H9 (cell line): ENCODE results near the gene UBXN10. TPM values are rescaled to one million over a fixed set of nuclear protein-coding genes. Genes with fewer than 3 reads are reported as not detected.

Experiments used
- DNase-seq: peaks from one replicate; pipeline ENCODE4 v3.0.0-alpha.2; 2017
- H2AFZ ChIP-seq: one replicate; pipeline ENCODE4 v1.6.1; 2013; ENCODE audit warnings: mild to moderate bottlenecking, low read length, control low read depth, moderate library complexity
- H2AK5ac ChIP-seq: 2 replicates; pipeline ENCODE4 v1.6.1; 2013; ENCODE audit warnings: low read length, control low read depth, mixed read lengths; ENCODE audit not compliant: insufficient read length
- H2BK120ac ChIP-seq: one replicate; pipeline ENCODE4 v1.6.1; 2013; ENCODE audit warnings: low read depth, mild to moderate bottlenecking, low read length, control low read depth, inconsistent platforms; ENCODE audit not compliant: poor library complexity, severe bottlenecking
- H2BK12ac ChIP-seq: 2 replicates; pipeline ENCODE4 v1.6.1; 2013; ENCODE audit warnings: low read length, control low read depth, mixed read lengths, low read depth; ENCODE audit not compliant: insufficient read length
- H2BK15ac ChIP-seq: 2 replicates; pipeline ENCODE4 v1.6.1; 2013; ENCODE audit warnings: low read depth, low read length, control low read depth
- H2BK20ac ChIP-seq: one replicate; pipeline ENCODE4 v1.6.1; 2013; ENCODE audit warnings: low read depth, mild to moderate bottlenecking, low read length, control low read depth, inconsistent platforms; ENCODE audit not compliant: poor library complexity, severe bottlenecking
- H2BK5ac ChIP-seq: 2 replicates; pipeline ENCODE4 v1.6.1; 2013; ENCODE audit warnings: low read length, control low read depth, mixed read lengths; ENCODE audit not compliant: insufficient read length
- H3K14ac ChIP-seq: 2 replicates; pipeline ENCODE4 v1.6.1; 2013; ENCODE audit warnings: low read length, control low read depth; ENCODE audit not compliant: insufficient read depth
- H3K18ac ChIP-seq: 2 replicates; pipeline ENCODE4 v1.6.1; 2013; ENCODE audit warnings: low read depth, mild to moderate bottlenecking, mixed read lengths, low read length, control low read depth; ENCODE audit not compliant: insufficient read length
- H3K23ac ChIP-seq: 2 replicates; pipeline ENCODE4 v1.6.1; 2013; ENCODE audit warnings: low read length, control low read depth, mixed read lengths, low read depth; ENCODE audit not compliant: insufficient read length
- H3K23me2 ChIP-seq: 2 replicates; pipeline ENCODE4 v1.6.1; 2013; ENCODE audit warnings: low read depth, mild to moderate bottlenecking, mixed read lengths, low read length, control low read depth; ENCODE audit not compliant: insufficient read length, poor library complexity, severe bottlenecking
- H3K27ac ChIP-seq: 2 replicates; pipeline ENCODE4 v1.5.1; 2013; ENCODE audit warnings: low read length, control low read depth, mixed read lengths, low read depth; ENCODE audit not compliant: insufficient read length
- H3K27me3 ChIP-seq: 2 replicates; pipeline ENCODE4 v1.6.1; 2013; ENCODE audit warnings: low read length, control low read depth, inconsistent platforms; ENCODE audit not compliant: insufficient read depth
- H3K4ac ChIP-seq: 2 replicates; pipeline ENCODE4 v1.6.1; 2013; ENCODE audit warnings: low read depth, mild to moderate bottlenecking, control low read depth, inconsistent platforms, low read length, moderate library complexity
- H3K4me1 ChIP-seq: 2 replicates; pipeline ENCODE4 v1.6.1; 2013; ENCODE audit warnings: low read length, control low read depth, inconsistent platforms; ENCODE audit not compliant: insufficient read depth
- H3K4me2 ChIP-seq: 2 replicates; pipeline ENCODE4 v1.6.1; 2013; ENCODE audit warnings: low read length, control low read depth, mixed read lengths; ENCODE audit not compliant: insufficient read length, insufficient read depth
- H3K56ac ChIP-seq: 2 replicates; pipeline ENCODE4 v1.6.1; 2013; ENCODE audit warnings: low read depth, mild to moderate bottlenecking, mixed read lengths, low read length, control low read depth; ENCODE audit not compliant: insufficient read length
- H3K79me1 ChIP-seq: 2 replicates; pipeline ENCODE4 v1.6.1; 2013; ENCODE audit warnings: low read depth, mild to moderate bottlenecking, moderate library complexity, low read length, control low read depth, inconsistent platforms; ENCODE audit not compliant: insufficient read depth, poor library complexity, severe bottlenecking
- H3K79me2 ChIP-seq: 2 replicates; pipeline ENCODE4 v1.6.1; 2013; ENCODE audit warnings: low read length, control low read depth, inconsistent platforms; ENCODE audit not compliant: insufficient read depth
- H3K9ac ChIP-seq: 2 replicates; pipeline ENCODE4 v1.6.1; 2013; ENCODE audit warnings: low read length, control low read depth, mixed read lengths; ENCODE audit not compliant: insufficient read length; ENCODE audit errors: extremely low read depth
- H3K9me3 ChIP-seq: one replicate; pipeline ENCODE4 v1.6.1; 2013; ENCODE audit warnings: low read depth, low read length, inconsistent platforms; ENCODE audit not compliant: control insufficient read depth
- H3T11ph ChIP-seq: one replicate; pipeline ENCODE4 v1.6.1; 2013; ENCODE audit warnings: mild to moderate bottlenecking, low read length, control low read depth, inconsistent platforms
- H4K20me1 ChIP-seq: one replicate; pipeline ENCODE4 v1.6.1; 2013; ENCODE audit not compliant: control insufficient read depth, insufficient read length, insufficient read depth
- H4K5ac ChIP-seq: 2 replicates; pipeline ENCODE4 v1.6.1; 2013; ENCODE audit warnings: low read depth, mild to moderate bottlenecking, mixed read lengths, low read length, control low read depth; ENCODE audit not compliant: insufficient read length
- H4K8ac ChIP-seq: replicated peaks from 2 replicates; pipeline ENCODE4 v1.6.1; 2013; ENCODE audit warnings: low read length, control low read depth, mixed read lengths, low read depth; ENCODE audit not compliant: insufficient read length
- H4K91ac ChIP-seq: 2 replicates; pipeline ENCODE4 v1.6.1; 2013; ENCODE audit warnings: low read depth, mild to moderate bottlenecking, moderate library complexity, mixed read lengths, low read length, control low read depth; ENCODE audit not compliant: insufficient read length
- H3K27ac Mint-ChIP-seq, 3 experiments: 2 replicates in 2 of 3; 3 replicates in 1 of 3; pipeline ENCODE4 v1.8.0; 2020 to 2021; ENCODE audit warnings: mixed read lengths in 3 of 3, mild to moderate bottlenecking in 1 of 3, moderate library complexity in 1 of 3
- H3K27me3 Mint-ChIP-seq: 2 replicates; pipeline ENCODE4 v1.8.0; 2021; ENCODE audit warnings: low read depth, mild to moderate bottlenecking, moderate library complexity, mixed read lengths
- H3K36me3 Mint-ChIP-seq, 3 experiments: 2 replicates in 2 of 3; 3 replicates in 1 of 3; pipeline ENCODE4 v1.8.0; 2020 to 2021; ENCODE audit warnings: low read depth in 3 of 3, mixed read lengths in 3 of 3; ENCODE audit not compliant: insufficient read depth in 1 of 3
- H3K4me1 Mint-ChIP-seq, 2 experiments: 2 replicates each; pipeline ENCODE4 v1.8.0; 2020; ENCODE audit warnings: mixed read lengths in 2 of 2
- H3K4me3 Mint-ChIP-seq, 2 experiments: 2 replicates in 1 of 2; 3 replicates in 1 of 2; pipeline ENCODE4 v1.8.0; 2020 to 2021; ENCODE audit warnings: mild to moderate bottlenecking in 2 of 2, mixed read lengths in 2 of 2, moderate library complexity in 1 of 2
- H3K9me3 Mint-ChIP-seq, 2 experiments: 2 replicates in 1 of 2; 3 replicates in 1 of 2; pipeline ENCODE4 v1.8.0; 2020; ENCODE audit warnings: mild to moderate bottlenecking in 2 of 2, mixed read lengths in 2 of 2, moderate library complexity in 1 of 2
- CTCF ChIP-seq: fragments of 200-600 bp; sonication (generic); conservative IDR thresholded peaks from 3 replicates; pipeline ENCODE4 v1.8.0; 2021; ENCODE audit warnings: antibody characterized with exemption, mild to moderate bottlenecking
- WGBS: extraction: QIAGEN DNeasy Blood & Tissue Kit; methylation state at CpG from one replicate; pipeline ENCODE4 v1.1.7; 2013; ENCODE audit warnings: missing lambda C conversion rate, low lambda C conversion rate, mixed read lengths; ENCODE audit not compliant: insufficient read length; ENCODE audit errors: extremely low coverage; 5-methylcytosine and 5-hydroxymethylcytosine counted together
- total RNA-seq: library from RNA; stranded (reverse); gene quantifications from 2 replicates; pipeline ENCODE4 v1.2.1, GENCODE V29; 2021

UBXN10 gene
- total RNA-seq, 1 experiment from 2014 or later = 0.59 TPM

GRCh38 chr1:20149601-20150325, 36.1 kb upstream of the UBXN10 start:
- peaks cover 12 to 36% of the 10 kb centered on the region in 2 experiments for H3K4me1 Mint-ChIP-seq
- Histone ChIP-seq H3K56ac (no peak overlapping the region), H2AFZ (no peak overlapping the region), H3K27ac (no peak overlapping the region), H2BK20ac (no peak overlapping the region), H3K79me1 (no peaks in the 10 kb centered on the region), H3K18ac (no peak overlapping the region), H3K9me3 (no peaks in the 10 kb centered on the region), H2BK5ac (no peak overlapping the region), H4K8ac (no peak overlapping the region), H3K23ac (no peak overlapping the region), H3K9ac (no peak overlapping the region), H2AK5ac (no peak overlapping the region), H3K4me1 (no peaks in the 10 kb centered on the region), H4K5ac (no peak overlapping the region), H2BK120ac (no peak overlapping the region), H2BK12ac (no peak overlapping the region), H4K91ac (no peak overlapping the region), H3K14ac (no peak overlapping the region), H3K4me2 (no peak overlapping the region), H4K20me1 (no peaks in the 10 kb centered on the region), H3T11ph (no peak overlapping the region), H3K4ac (no peak overlapping the region), H3K27me3 (no peaks in the 10 kb centered on the region), H2BK15ac (no peak overlapping the region), H3K79me2 (no peaks in the 10 kb centered on the region), H3K23me2 (peaks cover 9% of the 10 kb centered on the region)
- no CpG with 5 or more reads among the region's 27 CpGs for WGBS
- no peak overlapping the region for H3K4me3 Mint-ChIP-seq
- no peak for TF ChIP-seq CTCF
- H3K36me3 Mint-ChIP-seq = no peaks in the 10 kb centered on the region
- DNase-seq = no peak
- H3K9me3 Mint-ChIP-seq = no peaks in the 10 kb centered on the region
- no peak overlapping the region for H3K27ac Mint-ChIP-seq
- no peaks in the 10 kb centered on the region for H3K27me3 Mint-ChIP-seq
